SJCRH30 (cell line): Measurements from ENCODE around the gene CACNB3. TPM values are rescaled to one million over a fixed set of nuclear protein-coding genes. Genes with fewer than 3 reads are reported as not detected.
"Not testable (repeated sequence)": the region's sequence is repeated elsewhere in the genome, so short reads cannot be mapped to it uniquely, and the experiment has no call there.

Source experiments
- DNase-seq, 2 experiments: peaks; one replicate each; pipeline ENCODE4 v3.0.0-alpha.2; 2015 to 2020
- H3K27ac ChIP-seq: fragments of 250-450 bp; sonication (Bioruptor Pico); 2 replicates; pipeline ENCODE4 v1.5.1; 2020; ENCODE audit warnings: mild to moderate bottlenecking, moderate library complexity
- H3K27me3 ChIP-seq: fragments of 250-450 bp; sonication (Bioruptor Pico); 2 replicates; pipeline ENCODE4 v1.5.1; 2020; ENCODE audit warnings: mild to moderate bottlenecking, moderate library complexity
- H3K36me3 ChIP-seq: fragments of 250-450 bp; sonication (Bioruptor Pico); 2 replicates; pipeline ENCODE4 v1.5.1; 2020; ENCODE audit warnings: mild to moderate bottlenecking, moderate library complexity
- H3K4me1 ChIP-seq: fragments of 250-450 bp; sonication (Bioruptor Pico); 2 replicates; pipeline ENCODE4 v1.5.1; 2020; ENCODE audit warnings: mild to moderate bottlenecking, moderate library complexity
- H3K4me3 ChIP-seq: fragments of 250-450 bp; sonication (Bioruptor Pico); 2 replicates; pipeline ENCODE4 v1.5.1; 2020; ENCODE audit warnings: mild to moderate bottlenecking, moderate library complexity
- H3K9me3 ChIP-seq: fragments of 250-450 bp; sonication (Bioruptor Pico); replicated peaks from 2 replicates; pipeline ENCODE4 v1.5.1; 2020; ENCODE audit warnings: mild to moderate bottlenecking, moderate library complexity
- total RNA-seq: library from RNA; depleted of rRNA; stranded (reverse); fragments of >200 nt; shearing (Covaris generic); gene quantifications from 2 replicates; pipeline ENCODE4 v1.2.3, GENCODE V29; 2014

Gene CACNB3
- total RNA-seq, 1 experiment from 2014 or later, result 11.9 TPM

- H3K9me3 ChIP-seq, result no peaks in the 10 kb centered on the region
Measured at GRCh38 chr12:48822139-48822538, 3.8 kb downstream of the CACNB3 start.

GRCh38 chr12:48822711-48823110, 4.4 kb downstream of the CACNB3 start:
- Histone ChIP-seq H3K9me3 (no peaks in the 10 kb centered on the region), H3K4me3 (no peak overlapping the region), H3K27ac (no peak overlapping the region), H3K36me3 (peaks cover 11% of the 10 kb centered on the region; the same call in 1 of the 2 replicates), H3K27me3 (no peaks in the 10 kb centered on the region; the same call in 1 of the 2 replicates), H3K4me1 (no peaks in the 10 kb centered on the region; the same call in 1 of the 2 replicates)
- DNase-seq, result no peak

More at GRCh38 chr12:48822139-48822538, 3.8 kb downstream of the CACNB3 start:
- Histone ChIP-seq H3K4me3 (no peak overlapping the region), H3K36me3 (peaks cover 5% of the 10 kb centered on the region; the same call in 1 of the 2 replicates), H3K27me3 (no peaks in the 10 kb centered on the region; the same call in 1 of the 2 replicates), H3K27ac (no peak overlapping the region), H3K4me1 (no peaks in the 10 kb centered on the region; the same call in 1 of the 2 replicates)
- DNase-seq, result no peak

- H3K27me3 ChIP-seq, result no peaks in the 10 kb centered on the region
- no peak overlapping the region for H3K27ac ChIP-seq
- H3K4me3 ChIP-seq, result no peak overlapping the region
- no peaks in the 10 kb centered on the region for H3K9me3 ChIP-seq
- DNase-seq, result no peak
- H3K36me3 ChIP-seq, result peaks cover 12% of the 10 kb centered on the region
- no peaks in the 10 kb centered on the region for H3K4me1 ChIP-seq
Measured at GRCh38 chr12:48823281-48823680, 5.0 kb downstream of the CACNB3 start.

- no peak for DNase-seq
- H3K36me3 ChIP-seq, result peaks cover 20% of the 10 kb centered on the region
- H3K4me3 ChIP-seq, result no peak overlapping the region
- H3K9me3 ChIP-seq, result no peaks in the 10 kb centered on the region
- H3K4me1 ChIP-seq, result no peaks in the 10 kb centered on the region
- no peak overlapping the region for H3K27ac ChIP-seq
- H3K27me3 ChIP-seq, result no peaks in the 10 kb centered on the region
Measured at GRCh38 chr12:48824112-48824511, 5.8 kb downstream of the CACNB3 start.

- Histone ChIP-seq H3K9me3 (no peaks in the 10 kb centered on the region), H3K4me3 (no peak overlapping the region), H3K4me1 (no peaks in the 10 kb centered on the region), H3K27me3 (no peaks in the 10 kb centered on the region), H3K27ac (no peak overlapping the region), H3K36me3 (peaks cover 24% of the 10 kb centered on the region)
- no peak for DNase-seq
Measured at GRCh38 chr12:48824905-48825304, 6.6 kb downstream of the CACNB3 start.

- H3K27me3 ChIP-seq, result no peaks in the 10 kb centered on the region
- H3K27ac ChIP-seq, result no peak overlapping the region
- peaks cover 34% of the 10 kb centered on the region for H3K36me3 ChIP-seq
Measured at GRCh38 chr12:48826209-48826855, 8.0 kb downstream of the CACNB3 start.

GRCh38 chr12:48827026-48827425, 8.7 kb downstream of the CACNB3 start:
- peaks cover 41% of the 10 kb centered on the region for H3K36me3 ChIP-seq
- no peaks in the 10 kb centered on the region for H3K27me3 ChIP-seq
- no peak overlapping the region for H3K27ac ChIP-seq
- H3K4me1 ChIP-seq, result no peaks in the 10 kb centered on the region
- no peak overlapping the region for H3K4me3 ChIP-seq
- no peak for DNase-seq
- H3K9me3 ChIP-seq, result no peaks in the 10 kb centered on the region

More at GRCh38 chr12:48826209-48826855, 8.0 kb downstream of the CACNB3 start:
- DNase-seq, result no peak
- Histone ChIP-seq H3K4me1 (no peaks in the 10 kb centered on the region), H3K9me3 (no peaks in the 10 kb centered on the region), H3K4me3 (no peak overlapping the region)

GRCh38 chr12:48827513-48828096, 9.3 kb downstream of the CACNB3 start:
- Histone ChIP-seq H3K4me1 (no peaks in the 10 kb centered on the region), H3K27me3 (no peaks in the 10 kb centered on the region), H3K36me3 (peaks cover 47% of the 10 kb centered on the region), H3K27ac (no peak overlapping the region), H3K9me3 (no peaks in the 10 kb centered on the region), H3K4me3 (no peak overlapping the region)
- no peak for DNase-seq

GRCh38 chr12:48828293-48828692, 10.0 kb downstream of the CACNB3 start:
- Histone ChIP-seq H3K27ac (no peak overlapping the region), H3K27me3 (no peaks in the 10 kb centered on the region), H3K36me3 (peaks cover 54% of the 10 kb centered on the region), H3K4me1 (no peaks in the 10 kb centered on the region), H3K4me3 (no peak overlapping the region), H3K9me3 (no peaks in the 10 kb centered on the region)
- no peak for DNase-seq

- H3K9me3 ChIP-seq, result no peaks in the 10 kb centered on the region
- no peak overlapping the region for H3K27ac ChIP-seq
- H3K4me3 ChIP-seq, result no peak overlapping the region
- no peaks in the 10 kb centered on the region for H3K4me1 ChIP-seq
- no peak for DNase-seq
- H3K36me3 ChIP-seq, result peaks cover 61% of the 10 kb centered on the region
- H3K27me3 ChIP-seq, result no peaks in the 10 kb centered on the region
Measured at GRCh38 chr12:48828841-48829575, 10.7 kb downstream of the CACNB3 start.

GRCh38 chr12:48831257-48831656, 13.0 kb downstream of the CACNB3 start:
- no peak overlapping the region for H3K27ac ChIP-seq
- H3K36me3 ChIP-seq, result peaks cover 83% of the 10 kb centered on the region
- H3K4me3 ChIP-seq, result no peak overlapping the region
- no peaks in the 10 kb centered on the region for H3K27me3 ChIP-seq
- no peak for DNase-seq
- no peaks in the 10 kb centered on the region for H3K9me3 ChIP-seq
- H3K4me1 ChIP-seq, result no peaks in the 10 kb centered on the region

GRCh38 chr12:48832321-48833060, 14.2 kb downstream of the CACNB3 start:
- Histone ChIP-seq H3K9me3 (no peaks in the 10 kb centered on the region), H3K27ac (no peak overlapping the region), H3K36me3 (peaks cover 87% of the 10 kb centered on the region), H3K4me1 (no peaks in the 10 kb centered on the region), H3K27me3 (no peaks in the 10 kb centered on the region), H3K4me3 (no peak overlapping the region)
- no peak for DNase-seq

GRCh38 chr12:48838048-48838447, 19.8 kb downstream of the CACNB3 start:
- H3K4me3 ChIP-seq, result no peak overlapping the region
- DNase-seq, result no peak
- no peaks in the 10 kb centered on the region for H3K27me3 ChIP-seq
- H3K36me3 ChIP-seq, result peaks cover 79% of the 10 kb centered on the region
- no peaks in the 10 kb centered on the region for H3K4me1 ChIP-seq
- no peaks in the 10 kb centered on the region for H3K9me3 ChIP-seq
- no peak overlapping the region for H3K27ac ChIP-seq

- H3K36me3 ChIP-seq, result peaks cover 76% of the 10 kb centered on the region
- not testable (repeated sequence) for DNase-seq, H3K9me3 ChIP-seq, H3K27ac ChIP-seq, H3K4me1 ChIP-seq, H3K4me3 ChIP-seq, H3K27me3 ChIP-seq
Measured at GRCh38 chr12:48842021-48842420, 23.7 kb downstream of the CACNB3 start.
